HepG2 (cell line): Measurements from ENCODE around the gene OR6C2. TPM values are rescaled to one million over a fixed set of nuclear protein-coding genes. Genes with fewer than 3 reads are reported as not detected.

Experiments
- EHMT2 ChIP-seq: fragments of 200-600 bp; sonication (generic); IDR thresholded peaks from 2 replicates; pipeline ENCODE4 v1.7.0; 2017; ENCODE audit warnings: antibody characterized with exemption, low read depth, low read length, borderline replicate concordance
- HOXA3 ChIP-seq: sonication (generic); formaldehyde crosslinking; IDR thresholded peaks from 2 replicates; pipeline ENCODE4 v1.5.0; 2020; ENCODE audit warnings: missing genetic modification reagents
- SYNCRIP ChIP-seq: fragments of 200-400 bp; formaldehyde crosslinking; IDR thresholded peaks from 2 replicates; pipeline ENCODE4 v1.6.1; 2018; ENCODE audit warnings: mild to moderate bottlenecking, low read depth, low read length; ENCODE audit not compliant: insufficient read depth
- THRA ChIP-seq: sonication (generic); formaldehyde crosslinking; IDR thresholded peaks from 2 replicates; pipeline ENCODE4 v1.4.0; 2020; ENCODE audit warnings: missing genetic modification reagents, borderline replicate concordance
- ZHX1 ChIP-seq: sonication (generic); formaldehyde crosslinking; IDR thresholded peaks from 2 replicates; pipeline ENCODE4 v1.8.1; 2022; ENCODE audit warnings: low read depth, mild to moderate bottlenecking, missing genetic modification reagents
- ZNF407 ChIP-seq: sonication (generic); formaldehyde crosslinking; IDR thresholded peaks from one replicate; pipeline ENCODE4 v1.5.1; 2020; ENCODE audit warnings: mild to moderate bottlenecking, missing genetic modification reagents; ENCODE audit errors: not compliant biosample characterization
- ZNF567 ChIP-seq: sonication (generic); formaldehyde crosslinking; IDR thresholded peaks from 2 replicates; pipeline ENCODE4 v1.8.1; 2023; ENCODE audit warnings: mild to moderate bottlenecking, missing genetic modification reagents, borderline replicate concordance
- ZNF678 ChIP-seq: sonication (generic); formaldehyde crosslinking; IDR thresholded peaks from 2 replicates; pipeline ENCODE4 v1.4.0; 2020; ENCODE audit warnings: mild to moderate bottlenecking, missing genetic modification reagents
- polyA plus RNA-seq, 8 experiments: library from polyadenylated mRNA; depleted of rRNA in 3 of 8; stranded (reverse) in 7 of 8; unstranded in 1 of 8; fragments of >200 nt; fragmentation: Illumina TruSeq in 4 of 8; extraction: Trizol in 4 of 8; gene quantifications; 2 replicates each; pipeline versions ENCODE4 v1.2.1 to v1.2.3, GENCODE V29; 2011 to 2016; ENCODE audit warnings: low read depth in 4 of 8, missing spikeins in 1 of 8, mixed read lengths in 1 of 8; ENCODE audit not compliant: insufficient read depth in 1 of 8
- total RNA-seq, 5 experiments: library from RNA; depleted of rRNA; stranded (reverse); fragments of >200 nt; fragmentation: Illumina TruSeq; extraction: Trizol; gene quantifications; 2 replicates each; pipeline ENCODE4 v1.2.3, GENCODE V29; 2016; ENCODE audit warnings: low read depth in 1 of 5
- TF ChIP-seq, protein P1 (sequence below): sonication (generic); formaldehyde crosslinking; conservative IDR thresholded peaks from 2 replicates; pipeline ENCODE4 v1.4.0; 2020; ENCODE audit warnings: missing genetic modification reagents
- TF ChIP-seq, protein P2 (sequence below): sonication (generic); formaldehyde crosslinking; IDR thresholded peaks from 2 replicates; pipeline ENCODE4 v1.4.0; 2020; ENCODE audit warnings: mild to moderate bottlenecking, missing genetic modification reagents
- TF ChIP-seq, protein P3 (sequence below): sonication (generic); formaldehyde crosslinking; IDR thresholded peaks from 2 replicates; pipeline ENCODE4 v1.5.0; 2020; ENCODE audit warnings: mild to moderate bottlenecking, low read depth, missing genetic modification reagents, borderline replicate concordance

OR6C2 gene
- total and polyA plus RNA-seq, 2 of the 13 experiments (the other 11 are each of a cell fraction or from before 2014, with no cell fraction given) = not detected

GRCh38 chr12:55499810-55500252 lies 56.0 kb downstream of the OR6C2 start (continued):
- TF ChIP-seq ZHX1 = no peak
- TF ChIP-seq, protein P1, sequence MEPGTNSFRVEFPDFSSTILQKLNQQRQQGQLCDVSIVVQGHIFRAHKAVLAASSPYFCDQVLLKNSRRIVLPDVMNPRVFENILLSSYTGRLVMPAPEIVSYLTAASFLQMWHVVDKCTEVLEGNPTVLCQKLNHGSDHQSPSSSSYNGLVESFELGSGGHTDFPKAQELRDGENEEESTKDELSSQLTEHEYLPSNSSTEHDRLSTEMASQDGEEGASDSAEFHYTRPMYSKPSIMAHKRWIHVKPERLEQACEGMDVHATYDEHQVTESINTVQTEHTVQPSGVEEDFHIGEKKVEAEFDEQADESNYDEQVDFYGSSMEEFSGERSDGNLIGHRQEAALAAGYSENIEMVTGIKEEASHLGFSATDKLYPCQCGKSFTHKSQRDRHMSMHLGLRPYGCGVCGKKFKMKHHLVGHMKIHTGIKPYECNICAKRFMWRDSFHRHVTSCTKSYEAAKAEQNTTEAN (CRISPR knock-in tag) = peak; percentile 92
- TF ChIP-seq HOXA3 (CRISPR knock-in tag) = peak; percentile 33; the same call in 1 of the 2 replicates
- peak; percentile 25; the same call in 1 of the 2 replicates for TF ChIP-seq THRA (CRISPR knock-in tag)
- no peak; the same call in 1 of the 2 replicates for TF ChIP-seq EHMT2
- TF ChIP-seq, protein P2, sequence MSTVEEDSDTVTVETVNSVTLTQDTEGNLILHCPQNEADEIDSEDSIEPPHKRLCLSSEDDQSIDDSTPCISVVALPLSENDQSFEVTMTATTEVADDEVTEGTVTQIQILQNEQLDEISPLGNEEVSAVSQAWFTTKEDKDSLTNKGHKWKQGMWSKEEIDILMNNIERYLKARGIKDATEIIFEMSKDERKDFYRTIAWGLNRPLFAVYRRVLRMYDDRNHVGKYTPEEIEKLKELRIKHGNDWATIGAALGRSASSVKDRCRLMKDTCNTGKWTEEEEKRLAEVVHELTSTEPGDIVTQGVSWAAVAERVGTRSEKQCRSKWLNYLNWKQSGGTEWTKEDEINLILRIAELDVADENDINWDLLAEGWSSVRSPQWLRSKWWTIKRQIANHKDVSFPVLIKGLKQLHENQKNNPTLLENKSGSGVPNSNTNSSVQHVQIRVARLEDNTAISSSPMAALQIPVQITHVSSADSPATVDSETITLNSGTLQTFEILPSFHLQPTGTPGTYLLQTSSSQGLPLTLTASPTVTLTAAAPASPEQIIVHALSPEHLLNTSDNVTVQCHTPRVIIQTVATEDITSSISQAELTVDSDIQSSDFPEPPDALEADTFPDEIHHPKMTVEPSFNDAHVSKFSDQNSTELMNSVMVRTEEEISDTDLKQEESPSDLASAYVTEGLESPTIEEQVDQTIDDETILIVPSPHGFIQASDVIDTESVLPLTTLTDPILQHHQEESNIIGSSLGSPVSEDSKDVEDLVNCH = no peak
- TF ChIP-seq SYNCRIP = no peak
- no peak for TF ChIP-seq ZNF567 (CRISPR knock-in tag)
- no peak for TF ChIP-seq ZNF407 (CRISPR knock-in tag)
- TF ChIP-seq, protein P3, sequence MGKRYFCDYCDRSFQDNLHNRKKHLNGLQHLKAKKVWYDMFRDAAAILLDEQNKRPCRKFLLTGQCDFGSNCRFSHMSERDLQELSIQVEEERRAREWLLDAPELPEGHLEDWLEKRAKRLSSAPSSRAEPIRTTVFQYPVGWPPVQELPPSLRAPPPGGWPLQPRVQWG (CRISPR knock-in tag) = no peak
- TF ChIP-seq ZNF678 = no peak
